Panc1 (cell line): ENCODE data around the gene SNRPD2. TPM values are rescaled to one million over a fixed set of nuclear protein-coding genes. Genes with fewer than 3 reads are reported as not detected.
A peak's percentile ranks its signal among the peaks of the same experiment; 100 is the strongest.

ENCODE experiments used
- ATAC-seq: fragments of 200-7000 bp; cut with Tn5 transposase; 2 replicates; pipeline ENCODE4 v1.9.1; 2020; ENCODE audit warnings: mild to moderate bottlenecking, moderate library complexity
- BruUV-seq: library from RNA; stranded (reverse); fragments of 400-500 nt; replicated peaks from 2 replicates; lab custom pipeline; 2021; lab: Mats Ljungman, UMichigan
- CTCF ChIA-PET: fragments of 300-600 bp; sonication (Branson Sonifier 250); formaldehyde crosslinking; loops from one replicate; lab custom pipeline; 2022; ENCODE audit warnings: antibody characterized with exemption; lab: Charles Lee
- POLR2A ChIA-PET: fragments of 300-600 bp; sonication (Branson Sonifier 250); formaldehyde crosslinking; loops from one replicate; lab custom pipeline; 2022; ENCODE audit warnings: antibody characterized with exemption; lab: Charles Lee
- DNase-seq: peaks from one replicate; pipeline ENCODE4 v3.0.0-alpha.2; 2010; ENCODE audit warnings: low read depth, low spot score
- H3K27ac ChIP-seq: 2 replicates; pipeline ENCODE4 v1.5.1; 2011; ENCODE audit warnings: mild to moderate bottlenecking, low read length, inconsistent platforms
- H3K27me3 ChIP-seq: fragments of 200-500 bp; sonication (Bioruptor generic); 2 replicates; pipeline ENCODE4 v1.6.0; 2014; ENCODE audit warnings: low read length, inconsistent platforms; ENCODE audit not compliant: control insufficient read depth, insufficient read depth
- H3K36me3 ChIP-seq: fragments of 200-500 bp; sonication (Bioruptor generic); 2 replicates; pipeline ENCODE4 v1.5.1; 2014; ENCODE audit warnings: inconsistent platforms, mild to moderate bottlenecking, low read length, moderate library complexity; ENCODE audit not compliant: control insufficient read depth, insufficient read depth
- H3K4me1 ChIP-seq: 2 replicates; pipeline ENCODE4 v1.5.1; 2011; ENCODE audit warnings: inconsistent platforms, mild to moderate bottlenecking, low read length, moderate library complexity; ENCODE audit not compliant: control insufficient read depth, insufficient read depth
- H3K4me3 ChIP-seq, 2 experiments: 2 replicates each; pipeline ENCODE4 v1.5.1; 2011 to 2012; ENCODE audit warnings: low read depth in 2 of 2, low read length in 2 of 2, mild to moderate bottlenecking in 2 of 2, inconsistent platforms in 1 of 2, moderate library complexity in 1 of 2
- H3K9me3 ChIP-seq: fragments of 200-500 bp; sonication (Bioruptor generic); 2 replicates; pipeline ENCODE4 v1.5.1; 2014; ENCODE audit warnings: low read depth, mild to moderate bottlenecking, inconsistent platforms, low read length, moderate library complexity; ENCODE audit not compliant: control insufficient read depth, insufficient read depth
- CTCF ChIP-seq: fragments of 450-650 bp; IDR thresholded peaks from 2 replicates; pipeline ENCODE4 v1.5.1; 2017; ENCODE audit warnings: mild to moderate bottlenecking
- POLR2AphosphoS5 ChIP-seq: IDR thresholded peaks from 2 replicates; pipeline ENCODE4 v1.6.1; 2012; ENCODE audit warnings: mild to moderate bottlenecking, low read depth, low read length, moderate library complexity
- REST ChIP-seq, 2 experiments: IDR thresholded peaks; 2 replicates each; pipeline ENCODE4 v1.6.1; 2011 to 2012; ENCODE audit warnings: low read depth in 2 of 2, control low read depth in 1 of 2, low read length in 1 of 2, mild to moderate bottlenecking in 1 of 2, moderate library complexity in 1 of 2; ENCODE audit not compliant: insufficient read depth in 1 of 2
- SIN3A ChIP-seq: IDR thresholded peaks from 2 replicates; pipeline ENCODE4 v1.6.1; 2012; ENCODE audit warnings: low read depth, mild to moderate bottlenecking, low read length, moderate library complexity, borderline replicate concordance; ENCODE audit not compliant: insufficient read depth
- TCF7L2 ChIP-seq: IDR thresholded peaks from 2 replicates; pipeline ENCODE4 v1.6.1; 2011; ENCODE audit warnings: mild to moderate bottlenecking, low read depth, low read length, inconsistent platforms
- in situ Hi-C: cut with HindIII; loops from 2 replicates; pipeline ENCODE4 v1.10.0; 2016; ENCODE audit warnings: low sequenced_read_pairs, low pct_unique_long_range_greater_than_20kb
- intact Hi-C: fragments of 100-400 bp; cut with micrococcal nuclease; formaldehyde crosslinking; loops from one replicate; pipeline ENCODE4 v1.10.0; 2022; ENCODE audit not compliant: unreplicated experiment
- total RNA-seq: library from RNA; stranded (reverse); gene quantifications from one replicate; pipeline ENCODE4 v1.2.1, GENCODE V29; 2021; ENCODE audit not compliant: unreplicated experiment

The SNRPD2 gene
- total RNA-seq, 1 experiment from 2014 or later: 496 TPM

- CTCF ChIA-PET: interaction anchor here (0.8 to 1.9 kb wide), 11 partner anchors 25 to 163 kb away, joined by 3 to 8 read pairs (median 3); no protein-coding TSS in a partner anchor
- H3K4me1 ChIP-seq: peaks cover 14% of the 10 kb centered on the region; the same call in 1 of the 2 replicates
- ATAC-seq (peak; percentile 59), DNase-seq (peak; percentile 91)
- BruUV-seq: no TSS peak
- no peaks in the 10 kb centered on the region for H3K36me3 ChIP-seq
- H3K27me3 ChIP-seq: no peaks in the 10 kb centered on the region
- POLR2A ChIA-PET: interaction anchor here (0.6 kb wide), 1 partner anchor 129 kb away, joined by 6 read pairs; no protein-coding TSS in a partner anchor
- TF ChIP-seq SIN3A: no peak
- 0 out of 2 replicates have a peak, but pooled peaks have one; percentile 42 for TF ChIP-seq TCF7L2
- no peak for TF ChIP-seq POLR2AphosphoS5
- no peak for TF ChIP-seq CTCF
- no peak for TF ChIP-seq REST (IDR thresholded peaks at IDR 0.05; ENCODE audit: insufficient read depth in 1 of 2, low read depth in 2 of 2, low read length in 1 of 2)
- peak overlapping the region; percentile 52 to 69 for H3K4me3 ChIP-seq
- intact Hi-C loops: no loop called here
- in situ Hi-C loops: no loop called here
- H3K9me3 ChIP-seq: no peaks in the 10 kb centered on the region
- peak overlapping the region; percentile 77 for H3K27ac ChIP-seq
Observed at GRCh38 chr19:45641274-45642105, 50.3 kb downstream of the SNRPD2 start.

GRCh38 chr19:45640849-45641273, 50.9 kb downstream of the SNRPD2 start:
- BruUV-seq: no TSS peak
- H3K27ac ChIP-seq: peak overlapping the region; percentile 77
- intact Hi-C loops (no loop called here), in situ Hi-C loops (no loop called here)
- TF ChIP-seq CTCF (no peak), REST (IDR thresholded peaks at IDR 0.05; ENCODE audit: insufficient read depth in 1 of 2, low read depth in 2 of 2, low read length in 1 of 2) (no peak), SIN3A (no peak), POLR2AphosphoS5 (no peak), TCF7L2 (no peak)
- peak overlapping the region; percentile 52 to 69 for H3K4me3 ChIP-seq
- ChIA-PET CTCF (interaction anchor here (1.0 to 1.9 kb wide), 3 partner anchors 34 to 162 kb away, joined by 3 to 8 read pairs (median 3); no protein-coding TSS in a partner anchor), POLR2A (no interaction called here)
- no peak for DNase-seq
- no peaks in the 10 kb centered on the region for H3K36me3 ChIP-seq
- no peaks in the 10 kb centered on the region for H3K27me3 ChIP-seq
- peaks cover 14% of the 10 kb centered on the region; the same call in 1 of the 2 replicates for H3K4me1 ChIP-seq
- no peaks in the 10 kb centered on the region for H3K9me3 ChIP-seq
- no peak for ATAC-seq
